RPMI7951 (cell line): ENCODE results near the gene SPPL2A. TPM values are rescaled to one million over a fixed set of nuclear protein-coding genes. Genes with fewer than 3 reads are reported as not detected.
"Not testable (repeated sequence)": the region's sequence is repeated elsewhere in the genome, so short reads cannot be mapped to it uniquely, and the experiment has no call there.

Experiments used
- DNase-seq: peaks from one replicate; pipeline ENCODE4 v3.0.0-alpha.2; 2012; ENCODE audit warnings: low read depth
- total RNA-seq: library from RNA; depleted of rRNA; stranded (reverse); fragments of >200 nt; shearing (Covaris generic); gene quantifications from 2 replicates; pipeline ENCODE4 v1.2.3, GENCODE V29; 2014

The SPPL2A gene
- total RNA-seq, 1 experiment from 2014 or later, result 117 TPM

DNA sequence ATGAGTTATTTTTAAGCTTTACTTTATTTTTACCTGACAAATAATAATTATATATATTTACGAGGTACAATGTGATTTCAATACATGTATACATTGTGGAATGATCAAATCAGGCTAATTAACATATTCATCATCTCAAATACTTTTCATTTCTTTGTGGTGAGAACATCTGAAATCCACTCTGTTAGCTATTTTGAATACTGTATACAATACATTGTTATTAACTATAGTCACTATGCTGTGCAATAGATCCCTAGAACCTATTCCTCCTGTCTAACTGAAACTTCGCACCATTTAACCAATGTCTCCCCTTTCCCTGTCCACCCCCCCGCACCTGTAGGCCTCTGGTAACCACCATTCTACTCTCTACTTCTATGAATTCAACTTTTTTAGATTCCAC, 7.9 kb upstream of the SPPL2A start:
- no peak for DNase-seq

DNA sequence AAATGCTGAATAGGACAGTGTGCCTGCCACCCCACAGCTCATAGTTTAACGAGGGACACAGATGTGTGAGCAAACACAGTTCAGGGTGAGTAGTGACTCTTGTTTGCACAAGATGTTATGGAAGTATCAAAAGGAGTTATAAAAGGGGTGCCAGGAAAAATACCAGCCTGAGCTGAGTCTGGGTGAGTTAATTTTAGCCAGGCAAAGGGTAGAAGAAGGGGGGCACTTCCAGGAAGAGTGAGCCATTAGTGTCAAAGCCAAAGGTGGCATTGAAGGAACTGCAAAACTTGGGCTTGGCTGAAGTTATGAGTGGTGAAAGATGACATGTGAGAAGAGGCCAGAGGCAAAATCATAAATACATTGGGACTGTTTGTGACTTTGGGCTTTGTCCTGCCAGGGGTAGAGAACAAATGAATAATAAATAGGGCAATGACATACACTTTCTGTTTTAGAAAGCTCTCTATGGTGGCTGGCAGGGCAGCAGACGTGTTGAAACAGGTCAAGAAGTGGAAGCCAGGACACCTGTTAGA, 1.9 kb upstream of the SPPL2A start:
- DNase-seq, result no peak

DNA sequence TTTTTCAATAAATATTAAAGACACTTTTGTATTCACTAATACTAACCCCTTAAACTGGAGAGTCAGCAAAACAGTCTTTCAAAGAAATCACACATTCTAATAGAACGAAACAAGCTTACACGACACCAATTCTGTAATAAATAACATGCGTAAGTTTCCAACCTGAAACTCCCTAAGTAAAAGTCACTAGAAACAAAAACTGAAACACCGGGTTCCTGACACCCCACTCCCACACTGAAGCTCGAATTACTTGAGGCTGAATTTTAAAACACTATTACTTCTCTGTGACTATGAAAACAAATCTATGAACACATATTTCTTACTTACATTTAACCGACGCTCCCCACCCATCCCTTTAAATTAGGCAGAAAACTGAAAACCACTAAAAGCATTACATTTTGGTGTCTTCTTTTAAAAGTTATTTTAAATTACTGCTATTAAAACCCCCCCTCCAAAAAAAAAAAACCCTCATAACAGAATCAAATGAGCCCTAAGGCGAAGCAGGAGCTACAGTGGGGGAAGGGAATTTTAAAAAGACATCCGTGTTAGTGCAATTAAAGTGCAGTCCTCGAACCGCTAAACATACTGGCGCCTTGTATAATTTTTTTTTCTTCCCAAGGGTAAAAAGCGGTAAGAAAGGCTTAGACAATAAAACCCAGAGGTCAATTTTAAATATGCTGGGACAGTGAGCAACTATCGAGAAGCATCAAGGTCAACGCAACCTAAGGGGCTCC, 878 bp downstream of the SPPL2A start:
- peak; percentile 19 for DNase-seq

DNA sequence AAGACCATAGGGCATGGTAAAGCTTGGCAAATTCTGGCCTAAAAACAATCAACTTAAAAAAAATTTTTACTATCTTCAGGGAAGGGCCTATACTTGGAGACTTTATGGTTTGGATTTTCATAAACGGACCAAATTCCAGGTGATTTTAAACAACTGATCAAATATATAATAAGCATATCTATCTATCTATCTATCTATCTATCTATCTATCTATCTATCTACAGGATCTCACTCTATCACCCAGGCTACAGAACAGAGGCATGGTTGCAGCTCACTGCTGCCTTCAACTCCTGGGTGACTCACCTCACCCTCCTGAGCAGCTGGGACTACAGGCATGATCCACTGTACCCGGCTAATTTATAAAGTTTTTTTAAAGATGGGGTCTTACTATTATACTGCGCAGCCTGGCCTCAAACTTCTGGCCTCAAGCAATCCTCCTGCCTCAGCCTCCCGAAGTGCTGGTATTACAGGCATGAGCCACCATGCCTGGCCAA, 6.7 kb downstream of the SPPL2A start:
- peak; percentile 16 for DNase-seq

DNA sequence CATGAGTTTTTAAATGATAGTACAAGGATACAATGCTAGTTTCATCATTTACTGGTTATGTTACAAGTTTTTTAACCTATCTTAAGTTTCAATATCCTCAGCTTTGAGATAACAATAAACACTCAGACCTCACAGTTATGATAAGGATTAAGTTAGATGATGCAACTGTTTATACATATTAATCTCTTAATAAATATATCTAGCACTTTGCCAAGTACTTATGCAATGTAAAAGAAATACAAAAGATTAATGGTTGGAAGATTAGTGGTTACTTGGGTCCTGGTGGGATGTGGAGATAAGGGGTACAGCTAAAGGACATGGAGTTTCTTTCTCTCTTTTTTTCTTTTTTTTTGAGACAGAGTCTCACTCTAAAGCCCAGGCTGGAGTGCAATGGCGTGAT, 12.0 kb downstream of the SPPL2A start:
- no peak for DNase-seq

DNA sequence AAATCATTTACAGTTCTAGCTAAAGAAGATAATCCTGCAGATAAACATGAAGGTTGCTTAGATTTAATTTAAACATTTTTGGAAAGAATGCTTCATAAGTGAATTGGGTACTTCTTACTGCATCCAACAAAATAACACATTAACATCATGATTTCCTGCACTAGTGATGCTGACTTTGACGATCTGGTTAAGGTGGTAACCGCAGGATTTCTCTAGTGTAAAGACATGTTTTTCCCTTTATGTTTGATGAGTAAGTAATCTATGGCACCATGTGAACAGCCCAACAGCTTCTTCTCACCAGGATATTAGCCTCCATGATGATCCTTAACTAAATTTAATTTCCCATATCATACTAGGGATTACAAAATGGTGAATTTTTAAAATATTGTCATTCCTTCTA, 14.1 kb downstream of the SPPL2A start:
- DNase-seq, result no peak

DNA sequence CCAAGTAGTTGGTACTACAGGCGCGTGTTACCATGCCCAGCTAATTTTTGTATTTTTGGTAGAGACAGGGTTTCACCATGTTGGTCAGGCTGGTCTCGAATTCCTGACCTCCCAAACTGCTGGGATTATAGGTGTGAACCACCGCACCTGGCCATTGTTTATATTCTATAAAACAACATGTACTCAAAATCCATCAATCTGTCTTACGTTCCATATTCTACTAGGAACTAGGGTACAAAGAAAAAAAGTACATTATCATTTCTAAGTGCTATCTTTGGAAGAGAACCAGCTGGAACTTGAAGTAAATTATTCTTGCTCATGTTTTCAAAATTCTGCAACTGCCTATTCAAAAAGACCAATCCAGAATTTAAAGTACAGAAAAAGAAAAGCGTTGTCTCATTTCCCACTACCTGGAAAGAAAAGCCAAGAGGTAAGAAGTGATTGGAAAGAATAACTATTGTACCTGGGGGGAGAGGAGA, 15.2 kb downstream of the SPPL2A start:
- no peak for DNase-seq

DNA sequence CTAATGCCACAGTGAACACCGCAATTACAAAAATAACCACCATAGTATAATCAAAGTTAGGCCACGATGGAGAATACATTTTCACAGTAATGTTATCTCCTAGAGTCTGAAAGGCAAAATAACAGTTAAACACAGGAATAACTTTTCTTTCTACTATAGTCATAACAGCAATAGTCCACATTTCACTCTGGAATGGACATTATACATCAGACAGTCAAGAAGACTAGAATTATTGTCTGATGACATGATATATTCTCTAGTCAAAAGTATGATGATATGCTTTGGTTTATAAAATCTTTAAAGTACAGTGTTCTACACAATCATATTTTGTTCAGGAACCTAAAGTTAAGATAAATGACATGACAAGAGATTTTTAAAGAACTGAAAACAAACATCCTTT, 18.0 kb downstream of the SPPL2A start:
- DNase-seq, result no peak

DNA sequence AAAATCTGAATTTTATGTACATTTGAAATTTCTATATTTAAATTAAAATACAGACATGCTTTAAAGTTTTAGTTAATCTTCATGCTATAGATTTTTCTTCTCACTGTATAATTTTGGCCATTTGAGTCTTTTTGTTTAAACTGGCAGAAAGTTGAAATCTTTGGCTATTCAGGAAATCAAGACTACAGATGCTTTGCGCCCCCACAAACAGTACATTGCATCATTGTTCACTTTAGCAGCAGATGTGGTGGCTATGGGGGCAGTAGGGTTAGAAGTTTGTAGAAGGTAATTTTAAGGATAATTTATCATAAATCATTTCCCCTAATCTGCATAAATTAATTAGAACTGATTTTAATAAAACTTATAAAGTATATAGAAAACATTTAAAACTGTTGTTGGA, 20.9 kb downstream of the SPPL2A start:
- no peak for DNase-seq

DNA sequence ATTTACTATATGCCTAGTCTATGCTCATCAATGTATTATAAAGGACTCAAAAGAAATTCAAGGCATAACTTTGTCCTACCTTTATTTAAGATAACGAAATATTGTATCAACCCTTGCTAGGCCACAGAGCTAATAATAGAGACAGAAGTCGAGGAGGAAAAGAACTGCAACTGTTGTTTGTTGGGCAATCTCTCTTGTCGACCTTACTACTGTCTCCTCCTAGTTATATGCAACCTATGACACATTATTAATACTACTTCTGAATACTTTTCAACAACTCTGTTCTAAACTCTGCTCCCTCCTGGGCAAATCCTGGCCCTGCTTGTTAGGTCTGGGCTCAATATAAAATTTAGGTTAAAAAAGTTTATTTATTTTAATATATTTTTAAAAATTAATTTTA, 24.6 kb downstream of the SPPL2A start:
- DNase-seq, result no peak

DNA sequence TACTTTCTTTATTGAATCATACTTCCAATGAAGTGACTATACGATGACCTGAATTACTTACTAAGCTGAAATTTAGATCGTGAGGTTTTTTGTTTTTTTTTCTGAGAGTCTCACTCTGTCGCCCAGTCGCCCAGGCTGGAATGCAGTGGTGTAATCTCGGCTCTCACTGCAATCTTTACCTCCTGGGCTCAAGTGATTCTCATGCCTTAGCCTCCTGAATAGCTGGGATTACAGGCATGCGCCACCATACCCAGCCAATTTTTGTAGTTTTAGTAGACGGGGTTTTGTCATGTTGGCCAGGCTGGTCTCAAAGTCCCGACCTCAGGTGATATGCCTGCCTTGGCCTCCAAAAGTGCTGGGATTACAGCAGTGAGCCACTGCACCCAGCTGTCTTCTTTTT, 28.7 kb downstream of the SPPL2A start:
- DNase-seq, result no peak

DNA sequence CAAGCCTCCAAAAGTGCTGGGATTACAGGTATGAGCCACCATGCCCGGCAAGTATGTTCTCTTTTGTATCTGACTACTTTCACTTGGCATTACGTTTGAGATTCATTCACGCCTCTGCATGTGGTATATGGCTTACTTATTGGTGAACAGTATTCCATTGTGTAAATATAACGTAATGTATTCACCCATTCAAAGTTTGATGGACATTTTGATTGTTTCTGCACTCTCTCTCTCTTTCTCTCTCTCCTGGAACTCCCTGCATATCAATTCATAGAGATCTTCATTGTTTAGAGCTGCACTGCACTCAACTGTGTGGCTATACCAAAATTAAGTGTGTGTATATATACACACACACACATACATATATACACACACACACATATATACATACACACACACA, 30.4 kb downstream of the SPPL2A start:
- no peak for DNase-seq

DNA sequence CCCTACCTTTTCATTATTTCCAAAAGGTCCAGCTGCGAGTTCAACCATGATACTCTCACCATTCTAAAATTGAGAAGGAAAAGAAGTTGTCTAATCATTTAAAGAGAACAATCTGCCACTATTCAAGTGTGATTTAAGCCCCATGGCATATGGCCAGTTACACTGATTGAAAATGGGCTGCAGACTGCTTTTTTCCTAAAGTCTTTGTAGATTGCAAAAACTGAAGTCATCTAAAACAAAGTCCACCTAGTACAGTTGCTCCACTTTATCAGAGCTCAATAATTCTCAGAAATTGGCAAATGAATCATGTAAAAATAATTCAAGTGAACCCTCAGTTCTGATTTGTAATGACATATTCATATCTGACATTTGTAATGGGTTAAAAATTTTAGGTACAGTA, 39.2 kb downstream of the SPPL2A start:
- no peak for DNase-seq

DNA sequence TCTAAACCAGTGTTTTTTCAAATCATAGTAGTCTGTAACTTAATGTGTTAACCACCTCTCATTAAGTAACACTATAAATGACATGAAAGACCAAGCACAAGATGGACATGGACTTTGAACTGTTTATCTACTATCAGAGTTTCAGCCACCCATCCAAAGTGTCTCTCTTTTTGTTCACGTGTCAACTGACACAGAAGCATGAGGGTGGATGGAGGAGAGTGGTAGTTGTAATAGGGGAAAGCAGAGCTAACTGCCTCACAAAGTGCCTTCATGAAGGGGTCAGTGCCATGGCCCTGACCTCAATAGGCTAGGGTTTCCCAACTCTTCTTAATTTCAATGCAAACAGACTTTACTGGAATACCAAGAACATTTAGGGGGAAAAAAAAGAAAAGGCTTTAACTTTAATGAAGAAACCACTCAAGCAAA, 46.8 kb downstream of the SPPL2A start:
- no peak for DNase-seq

DNA sequence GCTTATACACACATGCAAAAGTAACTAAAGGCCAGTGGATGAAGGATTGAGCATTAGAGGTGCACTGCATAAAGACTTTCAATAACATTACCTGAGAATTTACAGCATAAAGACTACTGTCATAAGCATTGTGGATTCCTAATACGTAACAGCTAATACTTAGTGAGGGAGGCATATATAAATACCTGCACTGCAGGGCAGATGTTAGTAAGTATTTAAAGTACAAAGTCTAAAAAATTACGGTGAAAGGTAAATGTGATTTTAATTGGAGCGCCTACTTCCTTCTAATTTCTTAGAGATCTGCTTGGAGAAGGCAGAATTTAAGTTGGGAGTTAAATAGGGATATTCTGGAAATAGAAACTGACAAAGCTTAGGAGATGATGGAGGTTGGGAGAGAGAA, 53.5 kb downstream of the SPPL2A start:
- DNase-seq, result no peak

DNA sequence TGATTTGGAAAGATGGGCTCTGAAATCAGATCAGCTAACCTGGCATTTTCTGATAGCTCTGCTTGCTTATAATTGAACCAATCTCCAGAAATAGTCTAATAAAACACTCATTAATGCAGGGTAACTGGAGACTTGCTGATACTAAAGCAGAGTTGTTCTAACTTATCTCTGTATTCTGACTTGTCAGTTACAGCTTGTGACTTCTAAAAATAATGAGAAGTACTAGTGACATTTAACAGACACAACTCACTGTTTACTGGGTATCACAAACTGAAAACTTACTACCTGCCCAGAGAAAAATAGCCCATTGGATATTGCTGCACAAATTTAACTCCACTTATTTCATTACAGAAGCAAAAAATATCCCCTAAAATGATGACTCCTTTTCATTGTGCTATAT, 54.9 kb downstream of the SPPL2A start:
- no peak for DNase-seq

DNA sequence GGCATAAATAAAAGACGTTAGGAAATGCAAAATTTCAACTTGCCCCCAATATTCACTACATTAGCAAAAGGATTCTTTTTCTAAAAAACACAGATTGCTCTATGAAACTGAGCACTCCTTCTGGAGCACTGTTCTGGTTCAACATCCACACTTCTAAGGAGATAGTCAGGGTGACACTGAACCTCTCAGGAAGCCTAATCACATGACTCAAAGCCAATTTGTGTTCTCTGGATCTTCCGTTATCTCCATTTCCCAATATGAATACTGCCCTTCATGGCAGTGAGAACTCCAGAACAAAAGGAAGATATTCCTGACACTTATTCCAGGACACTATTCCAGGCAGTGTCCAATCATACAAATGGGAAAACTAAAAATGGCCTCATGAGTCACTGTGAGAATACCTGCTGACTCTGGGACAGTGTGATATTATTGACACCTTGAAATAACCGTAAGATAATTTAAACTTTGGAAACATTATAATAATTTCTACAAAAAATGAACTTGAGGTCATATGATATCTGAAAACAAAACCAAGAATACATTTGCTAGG, 57.6 kb downstream of the SPPL2A start:
- DNase-seq, result no peak

DNA sequence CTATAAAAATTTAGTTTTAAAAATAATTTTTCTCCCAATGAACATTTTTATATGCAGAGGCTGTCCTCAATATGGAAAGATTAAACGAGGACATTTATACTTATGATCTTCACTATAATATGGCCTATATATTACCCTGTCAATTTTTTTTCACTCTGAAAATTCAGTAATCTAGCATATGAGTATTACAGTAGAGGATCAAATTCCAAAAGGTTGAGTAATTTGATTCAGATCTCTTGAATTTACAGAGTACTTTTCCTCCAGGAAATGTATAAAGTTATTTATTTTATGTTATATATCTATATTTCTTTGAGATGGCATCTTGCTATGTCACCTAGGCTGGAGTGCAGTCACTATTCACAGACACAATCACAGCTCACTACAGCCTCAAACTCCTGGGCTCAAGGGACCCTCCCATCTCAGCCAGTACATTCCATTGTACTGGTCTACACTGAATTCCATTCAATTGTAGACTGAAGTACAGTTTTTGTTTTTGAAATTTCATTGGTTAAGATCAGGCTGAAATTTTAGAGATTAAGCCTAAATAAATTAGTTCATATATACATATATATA, 62.7 kb downstream of the SPPL2A start:
- no peak for DNase-seq

DNA sequence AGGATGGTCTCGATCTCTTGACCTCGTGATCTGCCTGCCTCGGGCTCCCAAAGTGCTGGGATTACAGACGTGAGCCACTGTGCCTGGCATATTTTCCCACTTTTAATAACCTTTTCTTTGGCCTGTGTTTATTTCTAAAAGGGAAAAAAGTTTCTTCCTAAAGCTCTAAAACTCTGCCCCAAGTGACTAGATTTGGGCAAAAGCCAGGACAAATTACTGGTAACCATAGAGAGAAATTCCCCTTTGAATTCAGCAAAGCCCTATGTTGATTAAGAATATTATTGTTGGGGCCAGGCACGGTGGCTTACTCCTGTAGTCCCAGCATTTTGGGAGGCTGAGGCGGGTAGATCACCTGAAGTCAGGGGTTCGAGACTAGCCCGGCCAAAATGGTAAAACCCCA, 67.4 kb downstream of the SPPL2A start:
- no peak for DNase-seq

DNA sequence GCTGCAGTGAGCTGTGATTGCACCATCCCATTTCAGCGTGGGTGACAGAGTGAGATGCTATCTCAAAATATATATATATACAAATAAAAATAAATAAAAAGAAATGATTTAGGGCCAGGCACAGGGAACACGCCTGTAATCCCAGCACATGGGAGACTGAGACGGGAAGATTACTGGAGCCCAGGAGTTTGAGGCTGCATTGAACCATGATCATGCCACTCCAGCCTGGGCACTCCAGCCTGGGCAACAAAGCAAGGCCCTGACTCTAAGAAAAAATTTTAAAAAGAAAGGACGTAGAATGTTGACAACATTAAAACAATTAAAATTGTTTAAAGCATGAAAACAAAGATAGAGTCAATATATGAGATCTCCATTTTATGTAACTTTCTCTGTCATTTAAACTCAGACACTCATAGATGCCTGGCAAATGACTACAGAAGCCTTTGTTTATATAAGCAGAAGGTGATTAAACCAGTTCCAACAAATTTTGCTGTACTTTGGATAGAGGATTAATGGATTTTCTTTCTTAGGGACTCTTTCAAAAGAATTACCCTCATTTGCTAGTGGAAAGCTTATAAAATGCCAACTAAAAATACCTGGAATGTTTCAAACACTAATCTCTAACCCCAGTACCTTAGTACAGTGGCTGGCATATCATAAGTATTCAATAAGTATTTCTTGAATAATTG, 68.3 kb downstream of the SPPL2A start:
- no peak for DNase-seq

DNA sequence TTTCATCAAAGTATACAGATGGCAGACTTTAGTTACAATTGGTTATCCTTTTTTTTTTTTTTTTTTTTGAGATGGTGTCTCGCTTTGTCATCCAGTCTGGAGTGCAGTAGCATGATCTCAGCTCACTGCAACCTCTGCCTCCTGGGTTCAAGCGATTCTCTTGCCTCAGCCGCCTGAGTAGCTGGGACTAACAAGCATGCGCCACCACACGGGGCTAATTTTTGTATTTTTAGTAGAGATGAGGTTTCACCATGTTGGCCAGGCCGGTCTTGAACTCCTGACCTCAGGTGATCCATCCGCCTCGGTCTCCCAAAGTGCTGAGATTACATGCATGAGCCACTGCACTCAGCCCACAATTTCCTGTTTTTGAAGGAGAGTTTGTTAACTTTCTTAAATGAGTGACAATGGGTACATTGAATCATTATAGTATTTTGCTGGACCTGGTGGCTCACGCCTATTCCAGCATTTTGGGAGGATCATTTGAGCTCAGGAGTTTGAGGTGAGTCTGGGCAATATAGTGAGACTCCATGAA, 70.8 kb downstream of the SPPL2A start:
- not testable (repeated sequence) for DNase-seq

DNA sequence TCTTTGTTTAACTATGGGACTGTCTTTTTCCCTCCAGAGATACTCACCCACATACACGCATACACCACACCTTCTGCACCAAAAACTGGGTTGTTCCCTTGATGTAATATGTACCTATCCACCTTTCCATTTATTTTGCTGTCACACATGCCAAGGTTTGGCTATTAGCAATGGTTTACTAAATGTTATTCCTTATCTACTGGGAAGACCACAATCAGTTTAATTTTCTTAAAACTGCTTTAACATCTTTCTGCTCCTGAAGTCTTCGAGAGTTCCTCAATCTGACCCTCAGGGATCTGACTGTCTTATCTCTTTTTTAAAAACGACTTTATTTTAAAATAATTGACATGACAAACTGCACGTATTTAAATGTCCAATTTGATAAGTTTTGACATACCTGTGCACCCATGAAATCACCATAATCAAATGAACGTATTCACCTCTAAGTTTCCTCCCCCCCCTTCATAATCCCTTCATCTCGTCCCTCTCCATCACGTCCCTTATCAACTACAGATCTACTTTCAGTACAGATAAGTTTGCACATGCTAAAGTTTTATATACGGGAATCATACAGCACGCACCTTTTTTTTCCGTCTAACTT, 78.1 kb downstream of the SPPL2A start:
- DNase-seq, result no peak
